NB4 (cell line): Measurements from ENCODE around the gene PHRF1.

Source experiments
- CTCF ChIP-seq: IDR thresholded peaks from one replicate; pipeline ENCODE4 v1.5.1; 2012; ENCODE audit warnings: low read depth, low read length
- POLR2A ChIP-seq: IDR thresholded peaks from 2 replicates; pipeline ENCODE4 v1.6.1; 2011; ENCODE audit warnings: mild to moderate bottlenecking; ENCODE audit not compliant: insufficient read length; ENCODE audit errors: extremely low read depth

DNA sequence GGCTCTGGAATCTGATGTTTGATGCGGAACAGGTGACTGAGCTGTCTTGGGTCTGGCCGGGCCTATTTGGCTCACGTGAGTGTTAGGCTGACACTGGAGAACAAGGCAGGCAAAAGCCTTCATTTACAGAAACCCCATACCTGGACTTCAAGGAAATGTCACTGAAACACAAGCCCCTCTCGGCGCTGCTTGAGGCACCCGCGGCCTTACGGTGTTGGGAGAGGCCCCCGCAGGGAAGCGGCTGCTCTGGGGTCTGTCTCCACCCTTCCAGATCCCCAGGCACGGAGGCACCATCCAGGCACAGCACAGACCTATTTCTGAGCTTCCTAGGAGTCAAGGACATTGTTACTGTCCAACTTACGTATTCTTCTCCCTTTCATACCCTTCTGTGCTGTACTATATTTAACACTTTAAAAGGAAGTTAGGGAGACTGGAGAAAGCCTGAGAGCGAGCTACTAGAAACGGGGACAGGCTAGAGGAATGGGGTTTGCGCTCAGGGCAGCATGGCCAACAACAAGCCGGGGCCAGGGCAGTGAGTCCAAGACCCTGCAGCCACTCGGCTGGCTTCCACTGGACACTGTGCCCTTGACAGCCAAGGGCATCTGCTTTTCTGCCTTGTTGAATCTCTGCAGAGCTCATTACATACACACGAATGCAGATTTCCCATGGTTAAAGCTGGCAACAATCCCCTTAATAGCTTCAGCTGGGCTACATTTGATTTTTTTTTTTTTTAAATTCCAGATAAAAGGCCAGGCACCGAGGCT, 84.6 kb downstream of the PHRF1 start:
- no peak for TF ChIP-seq CTCF
- no peak for TF ChIP-seq POLR2A
